ENCODE measurements around the gene HDAC3. TPM values are rescaled to one million over a fixed set of nuclear protein-coding genes. Genes with fewer than 3 reads are reported as not detected.
A peak's percentile ranks its signal among the peaks of the same experiment; 100 is the strongest.

Gene HDAC3
- total and polyA plus RNA-seq, 7 experiments from 2014 or later: 70.0 to 102 (median 87.4) TPM

DNA sequence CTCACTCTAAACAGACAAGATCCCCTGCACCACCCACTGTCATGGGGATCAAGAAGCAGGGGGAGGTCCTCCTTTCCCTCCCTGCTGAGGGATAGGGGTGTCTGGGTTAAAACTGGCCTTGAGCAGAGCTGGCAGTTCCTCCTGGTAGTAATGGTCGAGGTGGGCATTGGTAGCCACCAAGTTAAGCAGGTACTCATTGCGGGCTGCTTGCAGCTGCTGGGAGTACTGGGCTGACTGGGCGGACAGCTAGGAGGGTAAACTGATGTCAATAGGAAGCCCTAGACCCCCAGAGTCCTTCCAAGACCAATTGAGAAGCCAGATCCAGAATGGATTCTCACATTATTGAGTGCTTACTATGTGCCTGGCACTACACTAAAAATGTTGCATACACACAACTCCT is 11.2 kb upstream of the HDAC3 start:
- Histone ChIP-seq H3K4me3 (ENCODE audit: low read length) (no peak overlapping the region), H3K4me1 (ENCODE audit: control insufficient read depth in 2 of 2, insufficient read depth in 2 of 2, low read length in 2 of 2) (peaks cover 15 to 19% of the 10 kb centered on the region in 2 donors), H3K9me3 (ENCODE audit: control insufficient read depth in 2 of 3, low read length in 3 of 3) (no peaks in the 10 kb centered on the region), H3K27ac (ENCODE audit: low read depth, low read length) (no peak overlapping the region), H3K36me3 (ENCODE audit: control insufficient read depth in 2 of 3, insufficient read depth in 3 of 3, low read length in 3 of 3) (peaks cover 0 to 47% (median 17%) of the 10 kb centered on the region in 3 experiments), H3K27me3 (ENCODE audit: control insufficient read depth in 2 of 2, insufficient read depth in 2 of 2, low read length in 2 of 2) (no peaks in the 10 kb centered on the region)
- intact Hi-C loops (cut with micrococcal nuclease): no loop called here
- DNase-seq (no peak), ATAC-seq (no peak)
- POLR2A ChIA-PET: interaction anchor here (3.3 kb wide), 1 partner anchor 11 kb away, joined by 24 read pairs; the partner anchor contains the start of genes HDAC3 and RELL2
- H3K9me3 Mint-ChIP-seq: peaks cover 0 to 2% (median 0%) of the 10 kb centered on the region in 11 donors
- H3K4me3 Mint-ChIP-seq: no peak overlapping the region
- H3K36me3 Mint-ChIP-seq: peaks cover 0 to 12% (median 7%) of the 10 kb centered on the region in 5 donors
- no peaks in the 10 kb centered on the region for H3K27me3 Mint-ChIP-seq
- CTCF ChIA-PET: interaction anchor here (1.1 to 1.6 kb wide), 2 partner anchors 11 to 44 kb away, joined by 4 to 5 read pairs; partner anchors contain the start of genes HDAC3 and RELL2
- peaks cover 27 to 44% (median 42%) of the 10 kb centered on the region in 7 donors for H3K4me1 Mint-ChIP-seq
- peak overlapping the region in 4 of 9 donors; percentile 4 to 69 (median 45) for H3K27ac Mint-ChIP-seq

DNA sequence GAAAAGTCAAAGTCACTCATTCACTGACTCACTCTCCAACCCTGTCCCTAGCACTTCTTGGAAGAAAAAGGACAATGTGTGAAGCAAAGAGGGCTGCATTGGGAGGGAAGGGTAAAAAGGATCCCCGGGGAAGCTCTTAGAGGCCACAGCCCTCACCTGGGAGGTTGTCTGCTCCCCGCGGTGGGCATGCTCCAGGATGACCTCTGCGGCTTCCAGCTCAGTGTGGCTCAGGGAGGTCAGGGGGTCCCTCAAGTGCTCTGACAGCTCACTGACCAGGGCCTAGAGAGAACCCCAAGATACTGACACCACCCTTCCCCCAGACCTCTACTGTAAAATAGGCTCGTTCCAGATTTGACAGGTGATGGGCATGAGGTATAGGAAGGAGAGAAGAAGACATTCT is 10.6 kb upstream of the HDAC3 start:
- CTCF ChIA-PET: interaction anchor here (1.6 kb wide), 1 partner anchor 10 kb away, joined by 5 read pairs; the partner anchor contains the start of genes HDAC3 and RELL2
- ATAC-seq: no peak
- intact Hi-C loops (cut with micrococcal nuclease): no loop called here
- no peak overlapping the region for H3K27ac ChIP-seq (ENCODE audit: low read depth, low read length)
- H3K4me1 Mint-ChIP-seq: peaks cover 21 to 40% (median 36%) of the 10 kb centered on the region in 7 donors
- POLR2A ChIA-PET: interaction anchor here (3.3 kb wide), 1 partner anchor 10 kb away, joined by 24 read pairs; the partner anchor contains the start of genes HDAC3 and RELL2
- H3K27me3 ChIP-seq (ENCODE audit: control insufficient read depth in 2 of 2, insufficient read depth in 2 of 2, low read length in 2 of 2): no peaks in the 10 kb centered on the region
- no peak overlapping the region for H3K4me3 ChIP-seq (ENCODE audit: low read length)
- peaks cover 0 to 2% (median 0%) of the 10 kb centered on the region in 11 donors for H3K9me3 Mint-ChIP-seq
- H3K4me1 ChIP-seq (ENCODE audit: control insufficient read depth in 2 of 2, insufficient read depth in 2 of 2, low read length in 2 of 2): peaks cover 14 to 17% of the 10 kb centered on the region in 2 donors
- no peaks in the 10 kb centered on the region for H3K9me3 ChIP-seq (ENCODE audit: control insufficient read depth in 2 of 3, low read length in 3 of 3)
- H3K36me3 Mint-ChIP-seq: peaks cover 0 to 12% (median 7%) of the 10 kb centered on the region in 5 donors
- no peak for DNase-seq
- peak overlapping the region in 2 of 9 donors; percentile 1 to 42 for H3K27ac Mint-ChIP-seq
- no peaks in the 10 kb centered on the region for H3K27me3 Mint-ChIP-seq
- H3K36me3 ChIP-seq (ENCODE audit: control insufficient read depth in 2 of 3, insufficient read depth in 3 of 3, low read length in 3 of 3): peaks cover 0 to 47% (median 17%) of the 10 kb centered on the region in 3 experiments
- no peak overlapping the region for H3K4me3 Mint-ChIP-seq

GRCh38 chr5:141646026-141646425 is 9.4 kb upstream of the HDAC3 start:
- Mint-ChIP-seq H3K4me3 (no peak overlapping the region), H3K4me1 (peaks cover 15 to 47% (median 25%) of the 10 kb centered on the region in 7 donors), H3K27ac (peak overlapping the region in 4 of 9 donors; percentile 8 to 57 (median 40)), H3K27me3 (no peaks in the 10 kb centered on the region), H3K36me3 (peaks cover 0 to 13% (median 9%) of the 10 kb centered on the region in 5 donors), H3K9me3 (peaks cover 0 to 2% (median 0%) of the 10 kb centered on the region in 11 donors)
- CTCF ChIA-PET: interaction anchor here (0.6 to 0.7 kb wide), 2 partner anchors 9 to 13 kb away, joined by 3 to 4 read pairs; partner anchors contain the start of genes HDAC3 and RELL2
- Histone ChIP-seq H3K4me3 (ENCODE audit: low read length) (no peak overlapping the region), H3K27me3 (ENCODE audit: control insufficient read depth in 2 of 2, insufficient read depth in 2 of 2, low read length in 2 of 2) (no peaks in the 10 kb centered on the region), H3K27ac (ENCODE audit: low read depth, low read length) (no peak overlapping the region), H3K36me3 (ENCODE audit: control insufficient read depth in 2 of 3, insufficient read depth in 3 of 3, low read length in 3 of 3) (peaks cover 0 to 57% (median 17%) of the 10 kb centered on the region in 3 experiments), H3K9me3 (ENCODE audit: control insufficient read depth in 2 of 3, low read length in 3 of 3) (no peaks in the 10 kb centered on the region), H3K4me1 (ENCODE audit: control insufficient read depth in 2 of 2, insufficient read depth in 2 of 2, low read length in 2 of 2) (peaks cover 7 to 9% of the 10 kb centered on the region in 2 donors)
- intact Hi-C loops (cut with micrococcal nuclease): no loop called here
- POLR2A ChIA-PET: interaction anchor here (3.3 kb wide), 1 partner anchor 9 kb away, joined by 24 read pairs; the partner anchor contains the start of genes HDAC3 and RELL2
- DNase-seq: no peak
- no peak for ATAC-seq

- Mint-ChIP-seq H3K9me3 (no peaks in the 10 kb centered on the region), H3K4me3 (no peak overlapping the region), H3K36me3 (peaks cover 0 to 12% (median 8%) of the 10 kb centered on the region in 5 donors), H3K27me3 (no peaks in the 10 kb centered on the region), H3K4me1 (peaks cover 8 to 36% (median 11%) of the 10 kb centered on the region in 7 donors), H3K27ac (peak overlapping the region in 7 of 9 donors; percentile 2 to 79 (median 39))
- no peak for ATAC-seq
- no peak overlapping the region for H3K27ac ChIP-seq (ENCODE audit: low read depth, low read length)
- H3K9me3 ChIP-seq (ENCODE audit: control insufficient read depth in 2 of 3, low read length in 3 of 3): no peaks in the 10 kb centered on the region
- H3K4me3 ChIP-seq (ENCODE audit: low read length): no peak overlapping the region
- H3K4me1 ChIP-seq (ENCODE audit: control insufficient read depth in 2 of 2, insufficient read depth in 2 of 2, low read length in 2 of 2): peaks cover 5 to 8% of the 10 kb centered on the region in 2 donors
- ChIA-PET CTCF (interaction anchor here (0.9 kb wide), 1 partner anchor 42 kb away, joined by 4 read pairs; no protein-coding TSS in a partner anchor), POLR2A (interaction anchor here (0.9 to 1.3 kb wide), 2 partner anchors 11 kb away, joined by 3 to 4 read pairs; no protein-coding TSS in a partner anchor)
- intact Hi-C loops (cut with micrococcal nuclease): no loop called here
- no peak for DNase-seq
- no peaks in the 10 kb centered on the region for H3K27me3 ChIP-seq (ENCODE audit: control insufficient read depth in 2 of 2, insufficient read depth in 2 of 2, low read length in 2 of 2)
- peaks cover 0 to 67% (median 9%) of the 10 kb centered on the region in 3 experiments for H3K36me3 ChIP-seq (ENCODE audit: control insufficient read depth in 2 of 3, insufficient read depth in 3 of 3, low read length in 3 of 3)
Observed at GRCh38 chr5:141641634-141642267, 5.1 kb upstream of the HDAC3 start.

- DNase-seq (no peak), ATAC-seq (no peak)
- H3K27ac Mint-ChIP-seq: peak overlapping the region in 3 of 9 donors; percentile 10 to 68 (median 28)
- ChIA-PET CTCF (no interaction called here), POLR2A (interaction anchor here (0.9 kb wide), 1 partner anchor 10 kb away, joined by 4 read pairs; the partner anchor contains the start of gene FCHSD1)
- intact Hi-C loops (cut with micrococcal nuclease): no loop called here
- Histone ChIP-seq H3K9me3 (ENCODE audit: control insufficient read depth in 2 of 3, low read length in 3 of 3) (no peaks in the 10 kb centered on the region), H3K4me3 (ENCODE audit: low read length) (no peak overlapping the region), H3K4me1 (ENCODE audit: control insufficient read depth in 2 of 2, insufficient read depth in 2 of 2, low read length in 2 of 2) (peaks cover 9 to 14% of the 10 kb centered on the region in 2 donors), H3K27me3 (ENCODE audit: control insufficient read depth in 2 of 2, insufficient read depth in 2 of 2, low read length in 2 of 2) (no peaks in the 10 kb centered on the region), H3K36me3 (ENCODE audit: control insufficient read depth in 2 of 3, insufficient read depth in 3 of 3, low read length in 3 of 3) (peaks cover 0 to 61% (median 5%) of the 10 kb centered on the region in 3 experiments), H3K27ac (ENCODE audit: low read depth, low read length) (no peak overlapping the region)
- H3K27me3 Mint-ChIP-seq: no peaks in the 10 kb centered on the region
- peaks cover 0 to 12% (median 5%) of the 10 kb centered on the region in 5 donors for H3K36me3 Mint-ChIP-seq
- no peaks in the 10 kb centered on the region for H3K9me3 Mint-ChIP-seq
- H3K4me3 Mint-ChIP-seq: peak overlapping the region in 1 of 10 donors; percentile 26
- peaks cover 12 to 38% (median 17%) of the 10 kb centered on the region in 7 donors for H3K4me1 Mint-ChIP-seq
Observed at GRCh38 chr5:141640698-141641097, 4.0 kb upstream of the HDAC3 start.

- Mint-ChIP-seq H3K27ac (peak overlapping the region in 1 of 9 donors; percentile 28), H3K9me3 (no peaks in the 10 kb centered on the region), H3K4me3 (no peak overlapping the region), H3K27me3 (no peaks in the 10 kb centered on the region), H3K36me3 (peaks cover 0 to 12% (median 5%) of the 10 kb centered on the region in 5 donors), H3K4me1 (peaks cover 18 to 43% (median 23%) of the 10 kb centered on the region in 7 donors)
- ChIA-PET POLR2A (interaction anchor here (1.4 to 4.1 kb wide), 2 partner anchors 11 to 33 kb away, joined by 3 to 36 read pairs; partner anchors contain the start of gene FCHSD1), CTCF (no interaction called here)
- Histone ChIP-seq H3K4me1 (ENCODE audit: control insufficient read depth in 2 of 2, insufficient read depth in 2 of 2, low read length in 2 of 2) (peaks cover 14 to 21% of the 10 kb centered on the region in 2 donors), H3K4me3 (ENCODE audit: low read length) (no peak overlapping the region), H3K36me3 (ENCODE audit: control insufficient read depth in 2 of 3, insufficient read depth in 3 of 3, low read length in 3 of 3) (peaks cover 0 to 54% (median under 1%) of the 10 kb centered on the region in 3 experiments), H3K27ac (ENCODE audit: low read depth, low read length) (no peak overlapping the region), H3K9me3 (ENCODE audit: control insufficient read depth in 2 of 3, low read length in 3 of 3) (no peaks in the 10 kb centered on the region), H3K27me3 (ENCODE audit: control insufficient read depth in 2 of 2, insufficient read depth in 2 of 2, low read length in 2 of 2) (no peaks in the 10 kb centered on the region)
- no peak for DNase-seq
- intact Hi-C loops (cut with micrococcal nuclease): no loop called here
- ATAC-seq: no peak
Observed at GRCh38 chr5:141640051-141640415, 3.4 kb upstream of the HDAC3 start.
